ENCODE data around the gene SURF1.
"Not testable (repeated sequence)": the region's sequence is repeated elsewhere in the genome, so short reads cannot be mapped to it uniquely, and the experiment has no call there.

The SURF1 gene

GRCh38 chr9:133391449-133391848 lies 35.2 kb upstream of the SURF1 start:
- H3K36me3 Mint-ChIP-seq; H3K4me1 Mint-ChIP-seq; H3K9me3 Mint-ChIP-seq; DNase-seq; H3K27ac Mint-ChIP-seq; H3K4me3 Mint-ChIP-seq; ATAC-seq (replicated peaks): not testable (repeated sequence)
- peaks cover 25 to 30% of the 10 kb centered on the region in 2 donors for H3K27me3 Mint-ChIP-seq

GRCh38 chr9:133390713-133391112 lies 34.4 kb upstream of the SURF1 start:
- DNase-seq (no peak), ATAC-seq (replicated peaks) (no peak)
- no peak overlapping the region for H3K4me3 Mint-ChIP-seq
- no peak overlapping the region for H3K27ac Mint-ChIP-seq
- peaks cover 25 to 30% of the 10 kb centered on the region in 2 donors for H3K27me3 Mint-ChIP-seq
- H3K9me3 Mint-ChIP-seq, result no peaks in the 10 kb centered on the region
- no peaks in the 10 kb centered on the region for H3K4me1 Mint-ChIP-seq
- H3K36me3 Mint-ChIP-seq, result no peaks in the 10 kb centered on the region

- Mint-ChIP-seq H3K4me1 (no peaks in the 10 kb centered on the region), H3K4me3 (no peak overlapping the region), H3K36me3 (no peaks in the 10 kb centered on the region), H3K27ac (no peak overlapping the region), H3K9me3 (no peaks in the 10 kb centered on the region), H3K27me3 (peaks cover 22 to 30% of the 10 kb centered on the region in 2 donors)
- DNase-seq (no peak), ATAC-seq (replicated peaks) (no peak)
Observed at GRCh38 chr9:133389562-133389961, 33.3 kb upstream of the SURF1 start.

- DNase-seq (no peak), ATAC-seq (replicated peaks) (no peak)
- no peaks in the 10 kb centered on the region for H3K36me3 Mint-ChIP-seq
- no peak overlapping the region for H3K27ac Mint-ChIP-seq
- H3K4me3 Mint-ChIP-seq, result no peak overlapping the region
- no peaks in the 10 kb centered on the region for H3K4me1 Mint-ChIP-seq
- peaks cover 19 to 25% of the 10 kb centered on the region in 2 donors for H3K27me3 Mint-ChIP-seq
- H3K9me3 Mint-ChIP-seq, result no peaks in the 10 kb centered on the region
Observed at GRCh38 chr9:133389025-133389557, 32.8 kb upstream of the SURF1 start.

GRCh38 chr9:133387680-133388079 lies 31.4 kb upstream of the SURF1 start:
- H3K36me3 Mint-ChIP-seq, result no peaks in the 10 kb centered on the region
- peaks cover 15 to 16% of the 10 kb centered on the region in 2 donors for H3K27me3 Mint-ChIP-seq
- no peak overlapping the region for H3K27ac Mint-ChIP-seq
- ATAC-seq (replicated peaks) (no peak), DNase-seq (no peak)
- no peaks in the 10 kb centered on the region for H3K4me1 Mint-ChIP-seq
- H3K4me3 Mint-ChIP-seq, result no peak overlapping the region
- H3K9me3 Mint-ChIP-seq, result no peaks in the 10 kb centered on the region

- no peaks in the 10 kb centered on the region for H3K4me1 Mint-ChIP-seq
- no peaks in the 10 kb centered on the region for H3K9me3 Mint-ChIP-seq
- H3K4me3 Mint-ChIP-seq, result no peak overlapping the region
- no peak for DNase-seq
- no peak overlapping the region for H3K27ac Mint-ChIP-seq
- ATAC-seq (replicated peaks), result no peak
- H3K36me3 Mint-ChIP-seq, result no peaks in the 10 kb centered on the region
- peaks cover 15 to 16% of the 10 kb centered on the region in 2 donors for H3K27me3 Mint-ChIP-seq
Observed at GRCh38 chr9:133386338-133386737, 30.1 kb upstream of the SURF1 start.

GRCh38 chr9:133385452-133385851 lies 29.2 kb upstream of the SURF1 start:
- Mint-ChIP-seq H3K4me1 (no peaks in the 10 kb centered on the region), H3K36me3 (no peaks in the 10 kb centered on the region), H3K9me3 (no peaks in the 10 kb centered on the region), H3K27ac (no peak overlapping the region), H3K27me3 (peaks cover 10 to 11% of the 10 kb centered on the region in 2 donors), H3K4me3 (no peak overlapping the region)
- no peak for ATAC-seq (replicated peaks)
- DNase-seq, result no peak

- Mint-ChIP-seq H3K4me1 (no peaks in the 10 kb centered on the region), H3K27ac (no peak overlapping the region), H3K27me3 (peaks cover 4 to 5% of the 10 kb centered on the region in 2 donors), H3K9me3 (no peaks in the 10 kb centered on the region), H3K36me3 (no peaks in the 10 kb centered on the region), H3K4me3 (no peak overlapping the region)
- ATAC-seq (replicated peaks), result no peak
- DNase-seq, result no peak
Observed at GRCh38 chr9:133384736-133385321, 28.5 kb upstream of the SURF1 start.

GRCh38 chr9:133383438-133383837 lies 27.2 kb upstream of the SURF1 start:
- Mint-ChIP-seq H3K27ac (no peak overlapping the region), H3K36me3 (no peaks in the 10 kb centered on the region), H3K27me3 (no peaks in the 10 kb centered on the region), H3K4me1 (no peaks in the 10 kb centered on the region), H3K9me3 (no peaks in the 10 kb centered on the region), H3K4me3 (no peak overlapping the region)
- DNase-seq (no peak), ATAC-seq (replicated peaks) (no peak)

GRCh38 chr9:133382507-133383141 lies 26.3 kb upstream of the SURF1 start:
- H3K9me3 Mint-ChIP-seq, result no peaks in the 10 kb centered on the region
- H3K27ac Mint-ChIP-seq, result no peak overlapping the region
- H3K36me3 Mint-ChIP-seq, result no peaks in the 10 kb centered on the region
- no peaks in the 10 kb centered on the region for H3K4me1 Mint-ChIP-seq
- H3K4me3 Mint-ChIP-seq, result no peak overlapping the region
- no peaks in the 10 kb centered on the region for H3K27me3 Mint-ChIP-seq
- ATAC-seq (replicated peaks) (no peak), DNase-seq (no peak)

- no peak overlapping the region for H3K27ac Mint-ChIP-seq
- no peak for DNase-seq
- H3K4me3 Mint-ChIP-seq, result no peak overlapping the region
- ATAC-seq (replicated peaks), result no peak
- H3K9me3 Mint-ChIP-seq, result no peaks in the 10 kb centered on the region
- H3K27me3 Mint-ChIP-seq, result no peaks in the 10 kb centered on the region
- no peaks in the 10 kb centered on the region for H3K4me1 Mint-ChIP-seq
- no peaks in the 10 kb centered on the region for H3K36me3 Mint-ChIP-seq
Observed at GRCh38 chr9:133380734-133381133, 24.4 kb upstream of the SURF1 start.

- Mint-ChIP-seq H3K4me1 (peaks cover 6 to 8% of the 10 kb centered on the region in 2 donors), H3K36me3 (peaks cover 0 to 7% of the 10 kb centered on the region in 2 donors), H3K27ac (no peak overlapping the region), H3K9me3 (no peaks in the 10 kb centered on the region), H3K27me3 (no peaks in the 10 kb centered on the region), H3K4me3 (no peak overlapping the region)
- ATAC-seq (replicated peaks), result no peak
- no peak for DNase-seq
Observed at GRCh38 chr9:133379153-133380086, 23.1 kb upstream of the SURF1 start.

GRCh38 chr9:133378408-133378962 lies 22.2 kb upstream of the SURF1 start:
- H3K4me1 Mint-ChIP-seq, result peaks cover 6 to 8% of the 10 kb centered on the region in 2 donors
- peaks cover 2 to 7% of the 10 kb centered on the region in 2 donors for H3K36me3 Mint-ChIP-seq
- no peak overlapping the region for H3K4me3 Mint-ChIP-seq
- no peaks in the 10 kb centered on the region for H3K9me3 Mint-ChIP-seq
- ATAC-seq (replicated peaks) (no peak), DNase-seq (no peak)
- no peaks in the 10 kb centered on the region for H3K27me3 Mint-ChIP-seq
- no peak overlapping the region for H3K27ac Mint-ChIP-seq

- Mint-ChIP-seq H3K4me3 (no peak overlapping the region), H3K27me3 (no peaks in the 10 kb centered on the region), H3K36me3 (peaks cover 6 to 8% of the 10 kb centered on the region in 2 donors), H3K9me3 (no peaks in the 10 kb centered on the region), H3K4me1 (peaks cover 9 to 15% of the 10 kb centered on the region in 2 donors), H3K27ac (no peak overlapping the region)
- no peak for ATAC-seq (replicated peaks)
- no peak for DNase-seq
Observed at GRCh38 chr9:133377721-133378216, 21.5 kb upstream of the SURF1 start.

Measured in stimulated activated naive B cell treated with anti-CD40 and anti-IgM and Interleukin-4, amounts not matched to agents 10 μg/mL and 1 μg/mL and 100 μg/mL, for 72 hours (primary cell).